ENCODE measurements around the gene BCL11A.

Gene BCL11A

DNA sequence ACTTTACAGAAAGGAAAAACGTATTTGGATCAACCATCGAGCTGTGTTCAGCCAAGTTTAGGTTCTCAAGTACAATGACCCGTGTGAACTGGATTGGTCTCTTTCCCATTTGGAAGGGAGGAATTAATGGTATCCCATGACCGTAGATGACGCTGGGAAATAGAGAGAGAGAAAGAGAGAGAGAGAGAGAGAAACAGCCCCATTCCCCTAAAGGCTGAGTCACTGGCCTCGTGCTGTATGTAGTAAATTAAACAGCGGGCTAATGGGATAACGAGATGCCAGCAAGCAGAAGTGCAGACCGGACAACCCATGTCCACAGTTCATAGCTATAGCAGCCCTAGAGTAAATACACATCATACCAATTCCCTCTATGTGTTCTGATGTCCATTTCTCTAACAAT is 99.6 kb downstream of the BCL11A start:
- DNase-seq, result no peak

DNA sequence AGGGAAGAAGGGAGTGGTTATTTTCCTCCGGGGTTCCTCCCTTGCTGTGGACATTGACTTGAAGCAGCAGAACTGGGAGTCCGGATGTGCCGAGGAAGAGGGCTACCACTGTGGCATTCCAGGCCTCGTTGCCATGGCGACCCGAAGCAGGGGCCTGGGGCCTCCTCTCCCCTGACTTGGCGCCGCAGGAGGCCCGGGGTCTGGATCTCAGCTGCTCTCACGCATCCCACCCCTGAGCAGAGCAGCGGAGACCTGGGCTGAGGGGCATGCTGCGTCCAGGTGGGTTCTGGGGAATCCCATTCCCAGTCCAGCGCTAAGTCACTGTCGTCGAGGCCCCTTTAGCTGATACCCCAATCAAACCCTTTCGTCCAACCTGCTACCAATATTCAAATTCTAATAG is 100.2 kb downstream of the BCL11A start:
- DNase-seq, result no peak

DNA sequence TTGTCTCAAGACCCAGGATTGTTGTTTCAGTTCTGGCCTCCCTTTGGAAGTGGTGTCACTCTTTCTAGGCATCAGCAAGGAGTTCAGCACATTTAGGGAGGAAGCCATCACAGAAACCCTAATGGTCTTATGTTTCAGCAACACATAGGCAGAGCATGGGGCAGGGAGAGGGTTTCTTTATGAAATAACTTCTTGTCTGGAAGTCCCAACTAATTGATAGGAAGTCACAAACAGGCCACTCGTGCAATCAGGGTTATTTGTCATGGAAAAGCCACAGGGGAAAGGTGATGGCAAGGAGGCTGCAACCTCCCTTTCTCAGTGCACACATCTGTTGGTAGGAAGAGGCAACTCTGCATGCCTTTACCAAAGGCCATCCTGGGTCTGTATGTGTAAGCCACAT is 103.0 kb downstream of the BCL11A start:
- DNase-seq, result no peak

DNA sequence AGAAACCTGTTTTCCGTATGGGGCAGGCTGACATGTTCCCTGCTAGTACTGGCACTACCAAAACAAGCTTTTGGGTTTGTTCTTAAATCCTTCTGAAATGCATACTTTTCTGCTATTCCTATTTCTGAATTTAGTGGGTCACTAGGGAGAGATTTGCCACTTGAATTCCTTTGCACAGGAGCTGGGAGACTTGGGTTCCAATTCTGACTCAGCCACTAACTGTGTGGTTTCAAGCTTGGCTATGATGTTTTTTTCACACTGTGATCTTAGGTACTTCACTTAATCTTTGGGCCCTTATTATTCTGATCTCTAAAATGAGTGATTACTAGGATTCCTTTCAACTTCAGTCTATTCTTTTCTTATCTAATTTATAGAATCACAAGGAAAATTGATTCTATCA is 105.5 kb downstream of the BCL11A start:
- DNase-seq, result no peak

DNA sequence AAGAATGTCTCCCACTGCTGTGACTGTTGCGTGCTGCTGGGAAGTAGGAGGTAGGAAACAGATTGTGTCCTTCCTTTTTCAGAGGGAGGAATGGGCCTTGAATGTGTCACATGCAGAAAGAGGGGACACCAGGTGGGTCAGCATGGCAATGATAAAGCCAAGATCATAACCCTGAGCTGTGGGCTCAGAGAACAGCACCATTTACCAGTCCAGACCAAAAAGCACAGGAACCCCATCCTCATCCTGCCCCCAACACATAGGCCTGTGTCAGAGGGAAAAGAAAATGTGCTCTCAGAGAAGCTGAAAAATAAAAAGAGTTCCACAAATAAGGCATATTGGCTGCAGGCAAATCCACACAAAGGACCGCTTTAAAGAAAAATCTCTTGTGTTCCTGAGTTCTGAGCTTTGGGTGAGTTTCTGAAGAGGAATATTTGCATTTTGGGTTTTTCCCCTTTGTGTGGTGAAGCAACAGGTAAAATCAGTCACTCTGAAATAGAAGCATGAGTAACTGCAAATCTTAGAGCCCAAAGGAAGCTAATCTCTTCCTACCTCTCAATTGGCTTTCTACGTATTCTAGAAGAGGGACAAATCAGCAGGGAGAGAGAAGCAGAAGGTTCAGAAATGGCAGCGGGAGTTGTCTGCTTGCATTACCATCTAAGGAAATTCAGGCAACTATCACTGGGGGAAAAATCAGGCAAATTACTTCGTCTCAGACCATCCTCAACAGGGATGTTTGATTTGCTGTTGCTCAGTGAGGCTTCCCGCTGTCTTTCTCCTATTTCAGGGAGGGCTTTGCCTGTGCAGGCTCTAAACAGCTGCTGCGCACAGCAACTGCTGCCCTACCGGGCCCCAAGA is 106.8 kb downstream of the BCL11A start:
- DNase-seq, result no peak

DNA sequence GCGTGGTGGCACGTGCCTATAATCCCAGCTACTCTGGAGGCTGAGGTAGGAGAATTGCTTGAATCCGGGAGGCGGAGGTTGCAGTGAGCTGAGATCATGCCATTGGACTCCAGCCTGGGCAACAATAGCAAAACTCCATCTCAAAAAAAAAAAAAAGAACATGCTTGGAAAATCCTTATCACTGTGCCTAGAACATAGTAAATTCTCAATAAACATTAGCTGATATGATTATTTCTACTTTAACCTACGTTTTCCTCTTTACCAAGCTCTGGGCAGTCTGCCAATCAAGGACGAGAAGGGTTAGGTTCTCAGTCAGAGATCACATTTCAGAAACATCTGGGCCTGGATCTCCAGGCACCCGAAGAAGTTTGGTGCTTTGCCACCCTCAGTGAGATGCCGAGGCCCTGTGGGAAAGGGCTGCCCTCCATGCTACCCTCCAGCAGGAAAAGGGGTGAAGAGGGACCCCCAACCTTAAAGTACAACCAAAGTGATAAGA is 107.7 kb downstream of the BCL11A start:
- DNase-seq, result no peak

DNA sequence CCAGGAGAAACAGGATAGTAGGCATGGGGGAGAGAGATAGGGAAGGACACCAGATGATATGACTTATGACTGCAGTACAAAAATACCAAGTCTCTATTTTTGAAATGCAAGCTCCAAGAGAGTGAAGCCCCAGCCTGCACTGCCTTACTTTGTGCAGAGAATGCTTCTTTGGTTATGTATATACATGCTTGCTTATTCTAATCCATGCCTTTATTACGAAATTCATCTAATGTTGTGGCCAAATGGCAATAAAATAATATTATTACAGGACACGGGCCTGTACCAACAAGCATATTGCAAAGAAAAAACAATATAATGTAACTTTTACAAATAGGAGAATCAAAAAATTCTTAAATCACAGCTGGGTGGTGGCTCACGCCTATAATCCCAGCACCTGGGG is 110.8 kb downstream of the BCL11A start:
- DNase-seq, result no peak

DNA sequence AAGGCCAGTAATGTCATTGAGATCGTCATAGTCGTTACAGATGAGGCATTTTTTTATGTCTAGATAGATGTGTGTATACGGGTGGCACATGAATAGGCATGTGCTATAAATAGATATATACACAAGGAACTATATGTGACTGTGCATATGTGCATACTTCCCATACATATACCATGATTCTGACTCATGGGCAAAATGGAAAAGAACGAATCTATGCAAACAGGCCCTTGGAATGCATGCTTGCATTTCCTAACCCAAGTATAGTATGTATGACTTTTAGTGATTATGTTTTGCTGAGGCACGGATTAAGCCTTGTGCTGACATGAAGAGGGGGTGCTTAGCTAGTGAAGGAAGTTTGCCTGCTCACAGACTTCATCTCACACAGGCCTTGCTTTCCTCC is 111.7 kb downstream of the BCL11A start:
- DNase-seq, result no peak

DNA sequence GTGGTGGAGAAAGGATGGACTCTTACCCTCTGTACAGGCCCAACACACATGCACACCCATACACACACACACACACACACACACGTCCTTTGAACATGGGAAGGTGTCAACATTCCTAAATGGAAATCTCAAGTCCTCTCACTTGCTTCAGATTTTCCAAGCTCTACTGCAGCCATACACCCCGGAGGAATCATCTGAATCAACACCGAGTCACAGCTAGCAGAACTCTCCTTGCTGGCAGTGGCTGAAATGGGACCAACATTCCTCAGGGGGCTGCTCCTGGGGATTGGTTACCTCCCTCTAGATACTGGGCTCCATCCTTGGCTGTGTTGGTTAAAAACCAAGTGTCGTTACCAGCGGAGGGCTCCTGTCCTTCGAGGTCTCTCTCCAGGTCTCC is 112.7 kb downstream of the BCL11A start:
- DNase-seq, result no peak

DNA sequence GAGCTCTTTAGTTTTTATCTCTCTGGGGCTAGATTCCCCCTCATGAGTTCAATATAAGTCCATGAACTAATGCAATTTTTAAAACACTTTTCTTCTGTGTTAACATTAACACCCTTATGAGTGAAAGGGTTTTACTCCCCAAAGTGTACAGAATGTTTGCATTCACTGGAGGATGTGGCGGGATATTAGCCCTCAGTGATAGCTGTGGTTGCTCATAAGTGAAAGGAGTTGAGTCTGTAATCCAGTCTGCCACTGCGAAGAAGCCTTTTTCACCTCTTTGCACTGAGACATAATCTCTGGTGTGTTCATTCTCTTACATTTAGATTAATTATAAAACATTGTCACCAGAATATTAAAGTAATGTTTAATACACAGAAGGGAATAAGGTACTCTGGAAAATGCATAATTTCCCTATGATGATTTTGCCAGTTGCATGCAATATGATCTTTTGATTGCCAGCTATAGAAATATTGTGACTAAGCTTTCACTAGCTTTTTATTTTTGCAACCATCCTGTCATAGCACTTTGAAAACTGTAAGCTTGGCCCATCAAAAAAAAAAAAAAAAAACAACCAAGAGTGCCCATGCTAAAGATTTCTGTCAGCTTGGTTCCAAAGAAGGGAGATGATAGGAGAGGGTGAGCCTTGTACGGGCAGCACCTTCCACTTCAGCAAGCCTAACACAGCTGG is 113.2 kb downstream of the BCL11A start:
- no peak for DNase-seq

DNA sequence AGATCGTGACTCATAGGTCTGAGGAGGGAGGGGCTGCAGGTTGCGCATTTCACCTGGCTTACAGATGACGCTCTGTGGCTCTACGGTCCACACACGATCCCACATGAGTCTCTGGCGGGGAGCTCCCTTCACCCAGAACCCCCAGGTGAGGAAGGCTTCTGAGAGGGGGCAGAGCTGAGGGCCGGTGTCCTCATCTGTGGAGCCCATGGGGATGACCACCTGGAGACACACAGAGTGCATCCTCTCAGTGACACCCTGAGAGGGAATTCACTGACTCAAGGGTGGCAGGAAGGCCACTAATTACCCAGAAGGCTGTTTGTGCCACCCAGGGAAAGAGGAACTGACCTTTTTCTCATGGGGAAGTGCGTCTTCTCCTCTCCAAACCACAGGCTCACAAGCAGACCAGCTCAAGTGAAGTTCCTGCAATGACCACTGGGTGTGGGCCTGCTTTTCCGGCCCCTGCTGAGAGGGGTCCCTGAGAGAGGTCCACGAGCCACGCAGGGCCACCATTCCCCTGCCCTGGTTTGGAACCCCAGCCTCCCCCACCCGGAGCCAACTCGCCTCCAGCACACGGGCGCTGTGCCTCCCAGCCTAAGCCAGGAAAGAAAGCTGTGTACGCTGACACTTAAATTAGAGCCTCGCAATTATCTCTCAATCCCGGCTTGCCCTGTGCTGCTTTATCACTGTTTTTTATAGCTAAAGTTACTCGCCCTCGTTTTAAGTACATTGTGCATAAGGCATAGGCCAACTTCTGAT is 114.1 kb downstream of the BCL11A start:
- DNase-seq, result no peak

DNA sequence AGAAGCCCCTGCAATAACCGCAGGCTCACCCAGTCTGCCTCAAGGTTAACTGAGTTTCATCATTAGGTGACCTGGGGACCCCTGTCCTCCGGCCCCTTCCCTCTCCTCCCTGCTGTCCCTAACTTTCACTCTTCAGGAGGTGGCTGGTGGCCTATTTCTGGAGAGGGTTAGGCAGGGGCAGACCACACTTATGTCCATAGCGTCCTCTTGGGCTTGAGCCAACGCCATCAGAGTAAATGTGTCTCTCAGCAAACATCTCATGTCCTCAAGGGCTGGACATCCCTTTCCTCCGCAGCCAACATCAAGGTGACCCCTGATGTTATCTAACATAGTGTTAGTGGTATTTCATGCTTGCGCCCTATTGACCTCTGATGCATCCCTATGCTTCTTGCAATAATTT is 114.8 kb downstream of the BCL11A start:
- no peak for DNase-seq

DNA sequence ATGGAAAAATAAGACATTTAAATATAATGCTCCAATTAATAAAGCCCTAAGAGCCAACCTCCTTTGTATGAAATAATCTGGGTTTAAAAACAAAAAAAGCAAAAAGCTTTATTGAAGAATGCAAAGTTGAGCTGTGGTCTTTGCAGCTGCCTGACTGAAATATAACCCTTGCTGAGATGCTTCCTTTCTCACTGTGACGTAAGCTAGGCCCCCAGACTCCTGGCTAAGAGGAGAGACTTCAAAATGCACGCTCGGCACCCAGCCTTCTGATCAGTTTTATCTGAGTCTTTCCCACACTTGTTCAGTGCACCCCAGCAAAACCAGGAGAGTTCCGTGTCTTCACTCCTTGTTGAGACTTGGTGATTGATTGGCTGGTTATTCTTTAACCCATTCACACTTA is 115.3 kb downstream of the BCL11A start:
- DNase-seq, result no peak

DNA sequence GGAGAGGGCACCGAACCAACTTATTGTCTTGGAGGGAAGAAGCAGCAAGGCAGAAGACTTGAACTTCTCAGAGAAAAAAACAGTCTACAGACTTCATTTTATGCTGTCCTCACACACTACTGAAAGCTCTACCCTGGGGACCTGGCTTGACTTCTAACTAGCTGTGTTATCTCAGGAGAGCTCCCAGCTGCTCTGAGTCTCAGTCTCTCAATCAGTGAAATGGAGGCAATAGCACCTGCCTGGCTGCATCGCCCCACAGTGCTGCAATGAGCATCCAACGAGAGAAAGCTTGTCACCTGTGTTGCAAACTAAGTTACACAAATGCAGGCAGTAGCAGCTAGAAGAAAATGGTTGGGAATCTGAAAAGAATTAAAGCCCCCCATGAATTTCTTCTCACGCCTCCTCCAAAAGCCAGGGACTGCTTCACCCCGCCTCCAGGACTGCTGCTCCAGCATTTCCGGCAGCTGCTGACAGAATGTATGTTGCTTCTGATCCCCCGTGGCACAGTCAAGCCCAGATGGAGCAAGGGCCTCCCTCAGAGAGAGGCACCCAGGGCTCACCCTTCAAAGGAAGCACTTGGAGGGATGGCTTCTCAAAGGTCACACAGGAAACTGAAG is 116.3 kb downstream of the BCL11A start:
- no peak for DNase-seq

DNA sequence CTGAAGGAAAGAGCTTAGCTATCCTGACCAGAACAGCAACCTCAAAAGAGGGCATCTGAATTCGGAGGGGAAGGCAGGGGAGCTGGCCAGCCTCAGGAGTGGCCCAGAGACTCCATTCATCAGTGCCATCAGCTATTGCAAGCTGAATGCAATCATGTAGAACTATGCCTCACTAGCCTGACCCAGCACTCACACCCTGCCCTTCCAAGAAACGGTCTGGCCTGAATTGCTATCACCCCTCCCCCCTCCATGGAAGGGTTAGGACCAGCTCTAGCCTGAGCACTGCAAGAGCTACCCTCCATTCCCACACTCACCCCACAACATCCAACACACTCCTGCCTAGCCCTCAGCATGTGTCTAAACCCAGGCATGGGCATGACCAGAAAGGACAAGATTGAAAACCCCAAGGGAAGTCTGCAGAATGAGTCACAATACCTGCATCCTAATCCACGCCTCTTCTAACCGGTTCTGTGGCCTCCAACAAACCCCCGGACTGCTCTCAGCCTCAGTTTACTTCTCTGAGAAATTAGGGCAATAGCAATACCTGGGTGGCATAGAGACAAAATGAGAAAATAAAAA is 120.3 kb downstream of the BCL11A start:
- no peak for DNase-seq

DNA sequence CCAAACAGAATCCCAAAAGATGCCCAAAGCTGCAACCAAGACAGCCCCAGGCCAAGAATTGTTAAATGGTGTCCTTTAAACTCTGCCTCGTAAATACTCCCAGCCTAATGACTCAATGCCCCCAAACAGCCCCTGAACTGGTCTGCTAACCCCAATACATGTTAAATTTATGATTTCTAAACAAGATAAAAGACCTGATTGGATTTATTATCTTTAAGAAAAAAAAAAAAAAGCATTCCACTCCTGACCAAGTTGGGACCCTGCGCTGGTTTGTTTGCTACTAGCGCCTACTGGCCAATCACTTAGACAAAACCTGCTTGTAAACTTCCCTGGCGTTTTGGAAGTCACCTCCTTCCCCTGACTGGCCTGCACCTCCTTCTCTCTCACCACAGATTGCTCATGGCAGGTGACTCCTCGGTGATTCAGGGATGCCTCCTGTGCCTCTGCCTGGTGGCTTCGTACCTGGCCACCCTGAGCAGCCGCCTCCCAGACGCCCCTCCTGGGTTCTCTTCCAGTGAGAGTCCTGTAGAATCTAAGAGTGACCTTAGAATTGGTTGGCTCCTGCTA is 121.3 kb downstream of the BCL11A start:
- no peak for DNase-seq

DNA sequence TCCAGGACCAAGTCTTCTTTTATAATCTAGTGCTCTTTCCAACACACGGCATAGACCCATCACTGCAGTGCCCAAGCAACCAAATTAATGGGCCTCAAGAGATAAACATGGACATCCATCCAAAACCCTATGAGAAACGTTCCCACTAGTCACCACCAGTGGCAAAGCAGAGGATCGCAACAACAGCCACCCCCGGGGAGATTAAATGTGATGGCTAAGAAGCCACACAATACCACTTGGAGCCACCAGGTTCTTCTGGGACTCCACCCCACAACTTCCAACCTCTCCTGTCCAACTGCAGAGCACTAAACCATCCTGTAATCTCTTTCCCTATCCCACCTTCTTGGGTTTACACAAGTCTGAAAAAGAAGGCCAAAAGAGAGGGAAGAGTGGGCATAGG is 123.8 kb downstream of the BCL11A start:
- DNase-seq, result no peak

DNA sequence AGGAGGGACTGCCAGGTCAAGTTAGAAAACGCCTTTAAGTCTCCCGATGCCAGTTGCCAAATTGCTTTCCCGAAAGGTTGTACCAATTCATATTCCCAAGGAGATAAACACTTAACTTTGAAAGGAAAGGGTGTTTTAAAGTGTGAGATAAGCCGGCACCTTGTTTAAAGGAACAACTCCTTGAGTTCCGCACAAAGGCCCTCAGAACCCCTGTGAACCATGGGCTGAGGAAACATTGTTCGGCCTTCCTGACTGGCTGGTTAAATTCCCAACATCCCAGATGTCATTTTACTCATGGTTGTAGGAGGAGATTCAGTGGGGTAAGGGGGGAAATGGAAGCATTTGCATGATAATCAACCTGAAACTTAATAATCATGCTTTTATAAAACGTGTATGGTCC is 126.6 kb downstream of the BCL11A start:
- no peak for DNase-seq

DNA sequence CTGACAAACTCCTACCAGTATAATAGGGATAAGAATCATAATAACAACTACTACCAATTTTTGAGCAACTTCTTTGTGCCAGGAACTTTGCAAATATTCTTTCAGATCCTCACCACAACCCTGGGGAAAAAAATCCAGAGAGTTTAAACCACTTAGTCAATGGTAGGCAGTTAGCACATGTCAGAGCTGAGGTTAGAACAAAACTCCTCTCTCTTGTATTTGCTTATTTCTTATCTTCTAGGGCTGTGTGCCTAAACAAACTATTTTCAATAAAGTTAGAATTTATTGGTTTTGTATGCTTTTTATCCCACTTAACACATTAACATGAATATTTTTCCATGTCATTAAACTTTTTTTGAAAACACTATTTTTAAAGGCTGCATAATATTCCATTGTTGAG is 127.1 kb downstream of the BCL11A start:
- no peak for DNase-seq

DNA sequence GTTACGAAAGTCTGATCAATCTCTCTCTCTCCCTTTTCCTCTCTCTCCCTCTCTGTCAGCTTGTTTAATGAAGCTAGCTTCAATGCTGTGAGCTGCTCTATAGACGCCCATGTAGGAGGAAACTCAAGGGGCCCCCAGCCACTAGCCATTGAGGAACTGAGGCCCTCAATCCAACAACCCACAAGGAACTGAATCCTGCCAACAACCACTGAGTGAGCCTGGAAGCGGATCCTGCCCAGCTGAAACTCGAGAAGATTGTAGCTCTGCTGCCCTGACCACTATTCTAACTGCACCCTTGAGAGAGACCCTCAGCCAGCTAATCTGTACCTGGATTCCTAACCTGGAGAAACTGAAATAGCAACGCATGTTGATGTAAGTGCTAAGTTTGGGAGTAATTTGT is 129.2 kb downstream of the BCL11A start:
- DNase-seq, result no peak

DNA sequence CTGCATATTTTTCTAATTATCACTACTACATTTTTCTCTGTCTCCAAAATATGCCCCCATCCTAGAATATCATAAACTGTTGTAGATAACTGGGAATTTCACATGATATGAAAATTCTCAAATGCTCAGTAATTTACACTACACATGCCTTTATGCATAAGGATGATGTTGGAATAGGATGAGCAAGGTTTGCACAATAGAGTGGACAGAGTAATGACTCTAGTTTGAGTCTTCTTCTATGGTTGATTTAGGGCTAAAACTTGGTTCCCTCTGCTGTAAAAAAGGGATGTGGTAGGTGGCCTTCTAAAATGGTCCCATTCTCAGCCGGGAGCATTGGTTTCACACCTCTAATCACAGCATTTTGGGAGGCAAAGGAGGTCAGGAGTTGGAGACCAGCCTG is 129.9 kb downstream of the BCL11A start:
- no peak for DNase-seq

DNA sequence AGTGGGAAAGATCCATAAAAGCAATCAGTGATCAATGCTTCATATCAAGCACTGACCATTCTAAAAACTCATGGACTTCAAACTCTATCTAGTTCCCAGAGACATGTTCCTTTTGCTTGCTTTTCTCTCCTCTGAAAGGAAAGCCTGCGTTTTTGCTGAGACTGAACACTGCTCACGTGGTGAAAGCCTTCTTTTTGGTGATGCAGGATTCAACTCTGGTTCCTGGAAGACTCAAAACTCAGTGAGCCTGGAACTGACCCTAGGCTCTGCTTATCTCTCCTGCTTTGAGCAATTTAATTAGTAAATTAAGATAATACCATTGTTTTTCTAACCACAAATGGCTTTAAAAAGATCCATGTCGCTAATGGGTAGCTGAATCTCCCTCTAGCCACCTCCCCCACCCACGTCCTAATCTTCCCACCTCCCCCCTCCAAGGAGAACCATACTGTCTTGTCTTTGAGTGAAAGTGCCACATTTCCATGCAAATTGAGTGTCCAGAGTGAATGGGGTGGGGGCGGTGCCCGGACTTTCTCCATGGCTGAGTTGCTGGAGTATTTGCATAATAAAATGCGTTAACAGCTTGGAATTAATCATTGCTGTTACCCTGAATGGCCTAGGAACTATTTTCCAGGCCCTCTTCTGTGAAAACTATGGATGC is 130.5 kb downstream of the BCL11A start:
- no peak for DNase-seq

Data from stimulated activated CD4-positive, alpha-beta T cell treated with anti-CD3 and anti-CD28 coated beads, Interleukin-4, amount 100 ng/mL, for 1 hour (primary cell).